ENCODE measurements around the gene OLFM2.

The OLFM2 gene

GRCh38 chr19:9906475-9907087 is 29.7 kb downstream of the OLFM2 start:
- DNase-seq (ENCODE audit: low spot score): no peak

- no peak for DNase-seq (ENCODE audit: low spot score)
These were observed 33.0 kb downstream of the OLFM2 start for GRCh38 chr19:9903336-9903735.

GRCh38 chr19:9901642-9902041 is 34.7 kb downstream of the OLFM2 start:
- DNase-seq (ENCODE audit: low spot score): no peak

- DNase-seq (ENCODE audit: low spot score): no peak
These were observed 35.3 kb downstream of the OLFM2 start for GRCh38 chr19:9901020-9901419.

- DNase-seq (ENCODE audit: low spot score): no peak
These were observed 44.5 kb downstream of the OLFM2 start for GRCh38 chr19:9891609-9892373.

- DNase-seq (ENCODE audit: low spot score): no peak
These were observed 51.2 kb downstream of the OLFM2 start for GRCh38 chr19:9885077-9885552.

- DNase-seq (ENCODE audit: low spot score): no peak
These were observed 52.6 kb downstream of the OLFM2 start for GRCh38 chr19:9883764-9884163.

- peak; percentile 61 for DNase-seq (ENCODE audit: low spot score)
These were observed 53.0 kb downstream of the OLFM2 start for GRCh38 chr19:9883231-9883758.

- DNase-seq (ENCODE audit: low spot score): no peak
These were observed 54.6 kb downstream of the OLFM2 start for GRCh38 chr19:9881720-9882119.

GRCh38 chr19:9878511-9879196 is 57.7 kb downstream of the OLFM2 start:
- DNase-seq (ENCODE audit: low spot score): no peak

- no peak for DNase-seq (ENCODE audit: low spot score)
These were observed 58.4 kb downstream of the OLFM2 start for GRCh38 chr19:9877780-9878510.

GRCh38 chr19:9875796-9876195 is 60.5 kb downstream of the OLFM2 start:
- peak; percentile 55 for DNase-seq (ENCODE audit: low spot score)

GRCh38 chr19:9875031-9875627 is 61.2 kb downstream of the OLFM2 start:
- no peak for DNase-seq (ENCODE audit: low spot score)

- no peak for DNase-seq (ENCODE audit: low spot score)
These were observed 63.6 kb downstream of the OLFM2 start for GRCh38 chr19:9872618-9873242.

- DNase-seq (ENCODE audit: low spot score): no peak
These were observed 64.5 kb downstream of the OLFM2 start for GRCh38 chr19:9871626-9872338.

- no peak for DNase-seq (ENCODE audit: low spot score)
These were observed 67.2 kb downstream of the OLFM2 start for GRCh38 chr19:9868983-9869617.

GRCh38 chr19:9865732-9866501 is 70.4 kb downstream of the OLFM2 start:
- no peak for DNase-seq (ENCODE audit: low spot score)

GRCh38 chr19:9863759-9864158 is 72.6 kb downstream of the OLFM2 start:
- DNase-seq (ENCODE audit: low spot score): no peak

GRCh38 chr19:9862938-9863337 is 73.4 kb downstream of the OLFM2 start:
- no peak for DNase-seq (ENCODE audit: low spot score)
